Measurements from ENCODE around the gene CROCC2. TPM values are rescaled to one million over a fixed set of nuclear protein-coding genes. Genes with fewer than 3 reads are reported as not detected.

The CROCC2 gene
- polyA plus RNA-seq, 1 donor: 0.20 TPM

DNA sequence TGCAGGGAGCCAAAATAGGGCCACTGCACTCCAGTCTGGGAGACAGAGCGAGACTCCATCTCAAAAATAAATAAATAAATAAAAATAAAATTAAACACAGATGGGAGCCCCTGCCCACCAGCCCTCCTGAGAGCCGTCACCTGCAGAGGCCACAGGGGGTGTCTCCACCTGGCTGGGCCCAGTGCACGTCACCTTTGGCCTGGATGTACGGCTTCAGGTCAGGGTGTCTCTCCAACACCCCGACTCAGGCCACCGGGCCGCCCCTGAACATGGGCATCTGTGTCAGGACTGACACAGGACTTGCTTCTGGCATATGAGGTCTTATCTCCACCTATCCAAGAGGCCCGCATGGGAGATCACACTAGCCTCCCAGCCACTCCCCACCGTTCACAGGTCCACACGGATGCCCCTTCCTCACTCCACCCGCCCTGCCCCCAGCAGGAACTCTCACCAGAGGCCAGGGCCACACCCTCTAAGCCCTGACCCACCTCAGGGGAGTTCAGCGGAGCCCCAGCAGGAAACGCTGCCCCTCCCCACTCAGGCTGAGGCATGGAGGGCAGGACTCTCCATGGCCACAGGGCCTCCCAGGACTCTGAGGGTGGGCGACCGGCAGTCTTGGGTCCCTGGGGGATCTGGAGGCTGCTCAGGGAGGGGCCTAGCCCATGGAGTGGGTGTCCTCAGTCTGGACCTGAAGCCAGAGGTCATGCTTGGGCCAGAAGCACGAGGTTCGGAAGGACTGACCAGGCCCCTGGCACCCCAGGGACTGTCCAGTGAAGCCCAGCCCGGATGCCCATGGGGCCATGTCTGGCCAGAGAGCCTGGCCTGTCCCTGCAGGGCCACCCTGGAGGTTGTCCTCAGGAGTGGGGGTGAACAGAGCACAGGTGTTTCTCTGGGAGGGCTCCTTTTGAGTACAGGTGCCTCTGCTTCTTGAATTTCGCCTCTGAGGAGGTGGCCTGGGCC is 1.6 kb upstream of the CROCC2 start:
- no peak for DNase-seq (ENCODE audit: low read depth)

DNA sequence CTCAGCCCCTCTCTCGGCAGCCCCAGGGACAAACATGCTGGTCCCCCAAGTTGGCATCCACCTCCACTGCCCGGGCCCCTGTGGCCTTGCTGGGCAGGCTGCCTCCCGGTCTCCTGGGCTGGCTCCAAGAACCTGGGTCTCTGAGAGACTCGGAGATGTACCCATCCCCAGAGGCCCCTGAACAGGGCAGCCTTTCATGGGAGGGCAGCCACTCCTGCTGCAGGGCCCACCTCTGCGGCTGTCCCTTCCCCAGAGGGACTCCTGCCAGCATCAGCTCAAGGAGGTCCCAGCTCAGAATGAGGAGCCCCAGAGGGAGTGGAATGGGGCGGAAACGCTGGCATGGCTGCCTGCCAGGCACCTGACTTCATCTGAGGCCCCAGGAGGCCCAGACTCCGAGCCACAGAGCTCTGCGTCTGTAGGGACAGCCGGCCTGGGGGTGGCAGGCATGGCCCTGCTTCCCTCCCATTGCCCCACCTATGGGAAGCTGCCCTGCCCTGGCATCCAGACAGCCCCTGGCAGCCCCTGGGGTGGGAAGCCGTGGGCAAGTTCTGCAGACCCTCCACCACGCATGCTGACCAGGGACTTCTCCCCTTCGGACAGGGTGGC is 857 bp upstream of the CROCC2 start:
- DNase-seq (ENCODE audit: low read depth): no peak

DNA sequence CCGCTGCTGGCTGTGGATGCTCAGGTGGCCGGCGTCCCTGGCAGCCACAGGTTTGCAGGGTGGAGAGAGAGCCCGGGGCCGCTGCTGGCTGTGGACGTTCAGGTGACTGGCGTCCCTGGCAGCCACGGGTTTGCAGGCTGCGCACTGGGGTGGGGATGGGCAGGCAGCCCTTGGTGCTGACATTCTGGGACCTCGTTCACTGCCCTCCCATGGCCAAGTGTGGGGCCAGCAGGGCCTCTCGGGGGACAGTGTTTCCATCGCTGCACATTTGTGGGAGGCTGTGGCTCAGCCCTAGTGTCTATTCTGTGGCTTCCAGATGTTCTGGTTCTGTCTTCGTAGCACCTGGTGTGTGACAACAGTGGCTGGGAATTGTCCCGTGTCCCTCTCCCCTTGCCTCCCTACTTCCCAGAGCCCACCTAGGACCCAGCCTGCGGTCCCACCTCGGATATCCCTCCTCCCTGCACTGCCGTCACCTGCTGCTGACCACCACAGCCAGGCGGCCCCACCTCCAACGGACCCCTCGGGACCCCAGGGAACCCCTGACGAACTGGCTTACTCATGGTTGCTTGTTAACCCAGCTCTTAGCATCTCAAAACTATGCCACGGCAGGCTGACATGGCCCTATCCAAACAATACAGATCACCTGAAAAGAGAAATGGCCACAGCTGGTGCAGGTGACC is 915 bp downstream of the CROCC2 start:
- DNase-seq (ENCODE audit: low read depth): no peak

DNA sequence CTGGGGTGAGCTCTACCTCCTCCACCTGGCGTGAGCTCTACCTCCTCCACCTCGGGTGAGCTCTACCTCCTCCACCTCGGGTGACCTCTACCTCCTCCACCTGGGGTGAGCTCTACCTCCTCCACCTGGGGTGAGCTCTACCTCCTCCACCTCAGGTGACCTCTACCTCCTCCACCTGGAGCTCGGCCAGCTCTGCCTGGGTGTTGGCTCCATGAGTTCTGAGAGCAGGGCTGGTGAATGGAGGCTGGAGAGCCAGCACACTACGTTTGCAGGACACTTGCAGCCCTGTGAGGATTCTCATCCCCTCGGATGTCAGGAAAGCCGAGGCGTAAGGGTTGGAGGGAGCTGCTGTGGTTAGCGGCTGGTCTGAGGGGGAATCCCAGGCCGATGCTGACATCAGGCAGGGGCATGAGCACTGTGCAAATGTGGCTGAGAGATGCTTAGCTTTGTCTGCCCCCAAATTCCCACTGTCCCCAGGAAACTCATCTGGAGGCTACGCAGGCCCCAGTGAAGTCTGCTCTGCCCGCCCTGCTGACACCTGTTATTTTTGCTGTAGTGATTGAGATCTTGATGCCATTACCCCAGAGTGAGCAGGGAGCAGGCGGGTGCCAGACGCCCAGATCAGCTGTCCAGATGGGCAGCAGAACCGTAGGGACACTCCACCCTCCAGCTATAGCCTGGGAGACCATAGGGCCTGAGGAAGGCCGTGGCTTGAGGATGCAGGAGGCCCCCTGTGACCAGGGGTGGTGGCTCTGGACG is 3.3 kb downstream of the CROCC2 start:
- no peak for DNase-seq (ENCODE audit: low read depth)

DNA sequence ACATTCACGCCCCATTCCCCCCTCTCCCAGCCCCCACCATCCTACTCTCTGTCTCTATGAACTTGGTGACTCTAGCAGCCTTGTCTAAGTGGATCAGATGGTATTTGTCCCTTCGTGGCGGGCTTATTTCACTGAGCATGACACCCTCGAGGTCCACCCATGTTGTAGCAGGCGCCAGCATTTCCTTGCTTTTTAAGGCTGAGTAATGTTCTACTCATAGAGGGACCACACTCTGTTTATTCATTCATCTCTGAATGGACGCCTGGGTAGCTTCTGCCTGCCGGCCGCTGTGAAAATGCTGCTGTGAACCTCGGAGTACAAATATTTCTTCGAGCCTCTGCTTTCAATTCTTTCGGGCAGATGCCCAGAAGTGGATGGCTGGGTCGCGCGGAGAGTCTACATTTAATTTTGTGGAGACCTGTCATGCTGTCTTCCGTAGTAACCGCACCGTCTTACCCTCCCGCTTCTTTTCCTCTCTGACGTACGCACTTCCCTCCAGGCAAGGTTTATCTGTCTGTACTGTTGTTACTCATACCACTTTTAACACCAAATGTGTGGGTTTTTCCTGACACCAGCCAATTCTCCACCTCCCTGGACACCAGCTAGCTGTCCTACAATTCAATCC is 5.6 kb downstream of the CROCC2 start:
- DNase-seq (ENCODE audit: low read depth): no peak

DNA sequence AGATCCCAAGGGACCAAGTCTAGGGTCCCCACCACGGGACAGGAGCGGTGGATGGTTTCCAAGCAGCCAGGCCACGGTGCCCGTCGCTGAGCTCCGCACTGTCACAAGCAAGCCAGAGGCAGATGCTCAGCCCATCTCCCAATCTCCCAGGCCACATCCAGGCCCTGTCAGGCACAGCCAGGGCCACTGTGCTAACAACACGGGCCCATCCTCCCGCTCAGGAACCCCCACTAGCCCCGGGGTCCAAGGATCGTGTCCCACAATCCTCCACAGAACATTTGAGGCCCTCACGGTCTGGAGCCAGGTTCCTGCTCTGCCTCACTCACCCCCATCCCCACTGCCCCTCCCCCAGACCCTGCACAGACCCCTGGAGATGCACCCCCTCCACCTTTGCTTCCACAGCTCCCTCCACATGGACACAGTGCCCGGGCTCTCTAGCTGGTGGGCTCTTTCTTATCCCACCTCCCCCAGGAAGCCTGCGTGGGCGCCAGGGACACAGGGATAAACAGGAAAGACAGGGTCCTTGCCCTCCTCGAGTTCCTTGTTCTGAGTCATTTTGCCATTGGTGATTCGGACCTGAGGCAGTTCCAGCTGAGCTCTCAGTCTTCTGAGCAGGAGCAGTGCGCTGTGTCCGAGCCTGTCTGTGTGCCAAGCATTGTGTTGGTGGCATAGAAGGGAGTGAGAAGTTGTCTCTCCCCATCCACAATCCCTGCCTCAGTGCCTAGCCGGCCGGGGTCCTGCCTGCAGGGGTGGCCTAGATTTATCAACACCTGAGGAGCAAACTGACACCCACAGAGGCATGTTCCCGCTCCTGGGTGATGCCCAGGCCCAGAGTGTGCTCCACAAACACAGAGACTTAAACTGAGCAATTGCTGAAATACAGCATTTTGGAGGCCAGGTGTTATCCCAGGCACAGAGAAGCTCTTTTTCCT is 7.0 kb downstream of the CROCC2 start:
- DNase-seq (ENCODE audit: low read depth): no peak

DNA sequence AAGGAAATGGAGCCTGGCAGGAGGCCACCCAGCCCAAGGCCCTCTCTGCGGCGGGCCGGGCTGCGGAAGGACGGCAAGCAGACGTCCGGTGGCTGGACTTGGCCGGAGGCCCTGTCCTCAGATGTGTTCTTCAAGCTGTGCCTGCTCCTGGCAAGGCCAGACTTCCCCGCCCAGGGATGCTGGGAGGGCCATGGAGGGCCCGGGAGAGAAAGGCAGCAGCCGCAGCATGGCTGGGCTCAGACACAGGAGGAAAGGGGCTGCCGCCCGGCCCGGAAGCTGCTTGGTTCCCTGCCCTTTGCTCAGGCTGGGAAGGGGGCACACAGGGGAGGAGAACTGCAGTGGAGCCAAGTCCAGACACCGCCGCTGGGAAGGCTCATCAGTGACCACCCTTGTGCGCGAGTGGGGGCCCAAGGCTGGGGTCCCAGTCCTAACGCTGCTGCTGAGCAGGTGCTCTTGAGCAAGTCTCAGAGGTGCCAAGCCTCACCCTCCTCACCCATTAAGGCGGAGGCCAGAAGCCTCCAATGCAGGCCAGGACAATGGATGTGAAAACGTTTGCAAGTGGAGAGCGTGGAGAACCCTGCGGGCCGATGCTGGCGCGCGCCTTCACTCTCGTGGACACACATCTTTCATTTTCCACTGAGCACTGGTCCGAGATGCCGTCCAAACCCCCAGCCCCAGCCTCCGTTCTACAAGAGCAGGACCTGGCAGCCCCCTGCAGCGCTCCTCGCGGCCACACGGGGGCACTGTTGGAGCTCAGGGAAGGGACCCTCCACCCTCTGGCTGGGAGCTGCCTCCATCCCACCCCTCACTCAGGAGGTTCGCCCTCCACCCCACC is 7.9 kb downstream of the CROCC2 start:
- DNase-seq (ENCODE audit: low read depth): no peak

DNA sequence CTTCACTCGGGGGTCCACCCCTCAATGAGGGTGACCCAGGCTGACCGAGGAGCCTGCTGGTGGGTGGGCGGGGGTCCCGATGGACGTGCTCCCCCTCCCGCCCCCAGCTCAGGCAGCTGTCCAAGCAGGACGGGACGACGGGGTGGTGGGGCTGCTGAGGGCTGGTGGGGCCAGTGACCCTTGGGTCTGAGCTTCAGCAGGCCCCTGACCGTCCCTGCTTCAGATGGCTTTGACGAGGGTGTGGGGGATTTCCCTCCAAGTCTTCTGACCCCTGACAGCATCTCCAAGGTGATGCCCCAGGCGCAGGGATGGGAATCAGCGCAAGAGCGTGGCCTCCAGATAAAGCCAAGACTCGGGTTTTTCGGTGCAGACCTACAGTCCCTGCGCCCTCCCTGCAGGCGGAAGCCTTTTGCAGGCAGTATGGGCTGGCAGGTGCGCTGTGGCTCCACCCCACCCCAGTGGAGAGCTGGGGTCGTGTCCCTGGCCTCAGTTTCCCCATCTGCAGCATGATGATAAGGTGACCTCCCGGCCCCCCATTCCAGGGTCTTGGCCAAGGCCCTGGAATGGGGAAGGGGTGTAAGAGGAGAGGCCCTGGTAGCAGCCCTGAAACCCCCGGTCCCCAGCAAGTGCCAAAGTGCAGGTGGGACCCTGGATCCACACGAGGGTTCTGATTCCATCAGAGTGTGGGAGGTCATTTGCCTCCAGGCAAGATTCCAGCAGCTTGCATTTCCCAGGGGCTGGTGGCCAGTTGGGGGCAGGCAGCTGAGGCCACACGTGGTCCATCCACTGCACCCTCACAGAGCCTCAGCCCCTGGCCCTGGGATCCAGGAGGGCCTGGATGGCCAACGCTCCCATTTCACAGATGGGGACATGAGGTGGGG is 8.7 kb downstream of the CROCC2 start:
- DNase-seq (ENCODE audit: low read depth): no peak

DNA sequence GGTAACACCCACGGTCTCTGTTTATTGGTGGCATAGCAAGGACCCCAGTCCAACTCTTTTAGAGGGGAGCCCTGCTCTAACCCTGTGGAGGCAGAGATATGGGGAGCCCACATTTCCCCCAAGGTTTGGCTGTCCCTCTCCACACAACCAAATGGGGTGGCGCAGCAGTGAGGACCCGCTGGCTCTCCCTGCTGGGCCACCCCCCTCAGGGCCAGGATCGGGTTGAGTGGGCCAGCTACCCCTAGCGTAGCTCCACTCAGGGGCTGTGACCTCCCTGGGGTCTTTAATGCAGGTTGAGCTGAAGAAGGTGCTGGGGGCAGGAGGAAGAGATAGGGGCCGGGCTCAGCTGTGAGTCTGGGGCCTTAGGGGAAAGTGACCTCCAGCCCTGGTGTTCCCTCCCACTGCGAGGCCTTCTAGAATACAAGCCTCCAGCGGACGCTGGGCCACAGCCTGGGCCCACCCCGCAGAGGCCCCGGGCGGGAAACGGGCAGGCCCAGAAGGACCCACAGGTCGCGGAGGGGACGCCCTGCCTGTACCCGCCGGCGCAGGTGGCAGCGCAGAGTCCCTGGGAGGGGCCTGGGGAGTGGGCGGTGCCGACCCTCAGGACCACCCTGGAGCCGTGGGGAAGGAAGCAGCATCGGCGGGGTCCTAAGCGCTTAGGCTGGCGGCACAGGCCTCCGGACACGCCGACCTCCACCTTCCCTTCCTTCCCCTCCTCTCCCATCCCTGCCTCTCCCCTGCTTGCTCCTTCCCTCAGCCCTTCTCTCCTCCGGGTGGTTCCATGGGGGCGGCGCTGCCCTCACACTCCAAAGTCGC is 9.6 kb downstream of the CROCC2 start:
- no peak for DNase-seq (ENCODE audit: low read depth)

DNA sequence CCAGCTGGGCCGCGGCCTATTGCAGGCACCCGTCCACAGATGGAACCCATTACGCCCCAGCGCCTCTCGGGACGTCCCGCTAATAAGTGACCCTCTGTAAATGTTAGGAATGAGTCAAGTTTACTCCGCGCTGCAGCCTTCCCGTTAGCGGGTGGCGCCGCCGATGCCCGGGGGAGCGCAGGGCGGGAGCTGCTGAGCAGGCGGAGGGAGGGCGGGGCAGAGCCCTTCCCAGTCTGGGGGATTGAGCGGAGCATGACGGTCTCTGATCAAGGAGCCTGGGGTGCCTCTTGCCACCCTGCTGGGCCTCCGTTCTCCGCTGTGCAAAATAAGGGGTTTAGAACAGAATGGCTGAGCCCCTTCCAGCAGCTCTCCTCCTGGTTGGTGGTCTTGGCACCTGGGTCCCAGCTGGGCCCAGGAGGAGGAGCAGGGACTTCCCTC is 10.5 kb downstream of the CROCC2 start:
- DNase-seq (ENCODE audit: low read depth): no peak

DNA sequence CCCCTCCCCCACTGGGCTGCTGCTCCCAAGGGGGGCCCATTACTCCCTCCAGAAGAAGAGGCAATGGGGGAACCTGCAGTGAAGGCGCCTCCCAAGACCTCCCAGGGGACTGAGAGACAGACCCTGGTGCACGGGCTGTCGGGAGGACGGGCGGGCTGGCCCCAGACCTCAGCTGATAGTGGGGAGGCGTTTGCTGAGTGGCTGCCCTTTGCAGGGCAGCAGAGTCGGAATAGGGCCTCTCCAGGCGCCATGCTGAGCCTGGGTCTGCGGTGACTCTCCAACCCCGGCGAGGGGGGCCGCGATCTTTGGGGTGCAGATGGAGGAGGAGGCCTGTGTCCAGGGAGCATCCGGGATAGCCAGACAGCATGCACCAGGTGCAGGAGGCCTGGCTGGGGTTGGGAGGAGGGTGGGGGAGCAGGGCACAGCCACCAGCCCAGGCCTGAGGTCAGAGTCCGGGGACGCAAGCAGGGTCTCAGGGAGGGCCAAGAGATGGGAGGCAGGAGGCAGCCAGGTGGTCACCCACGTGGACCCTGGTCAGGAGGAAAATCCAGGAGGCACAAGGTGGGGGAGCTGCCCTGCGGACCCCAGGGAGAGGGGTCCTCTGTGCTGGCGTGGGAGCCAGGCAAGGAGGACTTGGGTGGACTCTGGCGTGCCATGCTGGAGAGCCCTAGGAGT is 11.0 kb downstream of the CROCC2 start:
- no peak for DNase-seq (ENCODE audit: low read depth)

DNA sequence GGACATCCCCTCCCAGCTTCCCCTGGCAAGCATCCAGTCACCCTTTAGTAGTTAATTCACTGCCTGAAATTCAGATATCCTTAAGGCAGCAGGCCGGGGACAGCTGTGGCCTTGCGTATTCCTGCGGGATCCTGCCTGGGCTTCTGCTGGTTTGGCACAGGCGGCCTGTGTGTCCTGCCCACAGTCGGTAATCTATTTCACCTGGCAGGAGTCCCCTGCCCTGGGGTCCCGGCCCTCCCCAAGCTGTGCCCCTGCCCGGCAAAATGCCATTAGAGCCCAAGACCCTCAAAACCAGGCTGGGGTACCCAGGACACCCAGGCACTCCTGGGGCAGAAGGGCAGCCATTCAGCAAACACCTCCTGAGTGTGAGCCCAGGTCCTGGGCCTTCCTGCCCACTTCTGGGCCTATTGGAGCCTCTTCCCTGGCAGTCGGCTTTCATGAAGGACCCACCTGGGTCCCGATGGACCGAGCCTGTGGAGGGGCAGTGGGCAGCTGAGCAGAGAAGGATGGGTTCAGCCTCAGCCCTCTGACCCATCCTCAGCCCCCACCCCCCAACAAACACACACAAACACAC is 11.6 kb downstream of the CROCC2 start:
- DNase-seq (ENCODE audit: low read depth): no peak

DNA sequence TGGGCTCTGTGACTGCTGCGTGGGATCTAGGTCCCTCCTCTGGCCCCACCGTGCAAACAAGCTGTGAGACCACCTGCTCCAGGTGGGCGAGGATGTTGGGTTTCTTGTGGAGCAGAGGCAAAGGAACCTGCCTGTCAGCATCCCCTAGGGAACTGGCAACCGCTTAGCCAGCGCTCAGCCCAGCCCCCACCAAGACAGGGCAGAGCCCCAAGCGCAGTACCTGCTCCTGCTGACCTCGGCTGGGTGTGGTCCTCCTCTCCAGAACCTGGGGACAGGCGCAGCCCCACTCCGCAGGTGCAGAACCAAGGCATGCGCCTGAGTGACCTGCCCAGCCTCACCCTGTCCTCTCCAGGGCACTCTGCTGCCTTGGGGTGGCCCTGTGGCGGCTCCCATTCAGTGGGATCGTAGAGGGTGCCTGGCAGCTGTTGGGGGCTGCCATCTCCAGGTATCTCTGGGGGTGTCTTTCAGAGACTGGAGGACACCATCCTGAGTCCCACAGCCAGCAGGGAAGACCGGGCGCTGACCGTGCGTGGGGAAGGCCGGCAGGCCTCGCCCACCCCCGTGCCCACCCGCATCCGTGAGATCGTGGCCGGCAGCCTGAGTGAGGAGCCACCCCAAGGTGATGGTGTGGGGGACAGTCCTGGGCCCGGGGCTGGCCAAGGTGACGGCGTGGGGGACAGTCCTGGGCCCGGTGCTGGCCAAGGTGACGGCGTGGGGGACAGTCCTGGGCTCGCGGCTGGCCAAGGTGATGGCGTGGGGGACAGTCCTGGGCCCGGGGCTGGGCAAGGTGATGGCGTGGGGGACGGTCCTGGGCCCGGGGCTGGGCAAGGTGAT is 12.3 kb downstream of the CROCC2 start:
- DNase-seq (ENCODE audit: low read depth): no peak

DNA sequence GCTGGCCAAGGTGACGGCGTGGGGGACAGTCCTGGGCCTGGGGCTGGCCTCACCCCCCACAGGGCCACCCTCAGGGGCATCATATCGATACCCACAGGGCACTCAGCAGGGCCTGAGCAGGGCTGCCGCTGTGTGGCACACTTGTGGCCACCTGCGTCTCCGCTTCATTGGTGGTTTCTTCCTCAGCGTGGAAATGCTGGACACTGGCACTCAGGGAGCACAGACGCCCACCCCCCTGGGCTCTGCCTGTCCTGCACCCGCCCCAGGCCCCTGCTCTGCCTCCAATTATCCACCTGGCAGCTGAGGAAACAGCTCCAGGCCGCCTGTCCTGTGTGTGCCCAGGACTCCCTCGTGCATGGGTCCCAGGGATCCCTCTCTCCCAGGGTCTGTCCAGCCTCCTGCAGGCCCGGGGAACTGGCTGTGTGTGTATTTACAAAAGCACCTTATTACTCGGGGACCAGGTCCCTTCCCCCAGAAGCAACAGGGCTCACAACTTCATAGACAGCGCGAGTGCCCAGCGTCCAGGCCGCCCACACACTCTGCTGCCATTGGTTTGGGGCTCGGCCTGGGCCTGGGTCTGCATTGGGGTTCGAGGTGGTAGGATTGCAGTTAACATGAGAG is 13.1 kb downstream of the CROCC2 start:
- no peak for DNase-seq (ENCODE audit: low read depth)

All from forelimb muscle (tissue), 1 donor.